HEK293 (cell line): ENCODE measurements around the gene ERCC5.

Source experiments
- CTCF ChIA-PET: fragments of 350-600 bp; formaldehyde crosslinking; extraction: SDS; loops from one replicate; lab custom pipeline; 2021; ENCODE audit warnings: antibody characterized with exemption; lab: Yijun Ruan, JAX
- POLR2A ChIA-PET: fragments of 300-600 bp; formaldehyde crosslinking; extraction: SDS; loops from one replicate; lab custom pipeline; 2020; ENCODE audit warnings: antibody characterized with exemption, inconsistent platforms; lab: Yijun Ruan, JAX
- H3K27ac ChIP-seq: fragments of 200-500 bp; sonication (Bioruptor generic); 2 replicates; pipeline ENCODE4 v1.5.1; 2014; ENCODE audit warnings: low read depth, low read length, control low read depth, inconsistent platforms; ENCODE audit errors: extremely low read depth
- H3K36me3 ChIP-seq, 2 experiments: fragments of 200-500 bp in 1 of 2; sonication (Bioruptor generic) in 1 of 2; 1 replicate in 1 of 2; 2 replicates in 1 of 2; pipeline ENCODE4 v1.5.1; 2014 to 2017; ENCODE audit warnings: inconsistent platforms in 2 of 2, low read length in 2 of 2; ENCODE audit not compliant: control insufficient read depth in 2 of 2, insufficient read depth in 1 of 2
- H3K4me1 ChIP-seq: fragments of 200-500 bp; sonication (Bioruptor generic); 2 replicates; pipeline ENCODE4 v1.5.1; 2014; ENCODE audit warnings: mild to moderate bottlenecking, low read length, inconsistent platforms; ENCODE audit not compliant: control insufficient read depth, insufficient read depth
- H3K4me3 ChIP-seq: 2 replicates; pipeline ENCODE4 v1.5.1; 2011; ENCODE audit warnings: low read depth, mild to moderate bottlenecking, control low read depth, low read length, moderate library complexity
- H3K9me3 ChIP-seq: fragments of 200-500 bp; sonication (Bioruptor generic); 2 replicates; pipeline ENCODE4 v1.5.1; 2014; ENCODE audit warnings: low read depth, low read length, inconsistent platforms; ENCODE audit not compliant: control insufficient read depth, insufficient read depth
- CTCF ChIP-seq: fragments of 450-650 bp; formaldehyde crosslinking; IDR thresholded peaks from 2 replicates; pipeline ENCODE4 v1.5.1; 2016; ENCODE audit warnings: missing biosample characterization, missing genetic modification characterization
- GFI1B ChIP-seq: fragments of 450-650 bp; formaldehyde crosslinking; IDR thresholded peaks from 2 replicates; pipeline ENCODE4 v1.5.1; 2016; ENCODE audit warnings: missing biosample characterization, missing genetic modification characterization
- INSM2 ChIP-seq: fragments of 450-650 bp; formaldehyde crosslinking; IDR thresholded peaks from 2 replicates; pipeline ENCODE4 v1.5.1; 2016; ENCODE audit warnings: missing biosample characterization, missing genetic modification characterization
- MEIS1 ChIP-seq: sonication (generic); formaldehyde crosslinking; IDR thresholded peaks from 2 replicates; pipeline ENCODE4 v1.8.1; 2022; ENCODE audit warnings: missing genetic modification reagents, mild to moderate bottlenecking, borderline replicate concordance
- OVOL3 ChIP-seq: fragments of 450-650 bp; formaldehyde crosslinking; IDR thresholded peaks from 2 replicates; pipeline ENCODE4 v1.5.1; 2016; ENCODE audit warnings: missing biosample characterization, missing genetic modification characterization
- PRDM4 ChIP-seq: fragments of 450-650 bp; formaldehyde crosslinking; IDR thresholded peaks from 2 replicates; pipeline ENCODE4 v1.5.1; 2017; ENCODE audit warnings: missing biosample characterization, missing genetic modification characterization
- SP2 ChIP-seq: fragments of 450-650 bp; formaldehyde crosslinking; IDR thresholded peaks from 2 replicates; pipeline ENCODE4 v1.5.1; 2016; ENCODE audit warnings: missing biosample characterization, missing genetic modification characterization
- TRIM28 ChIP-seq: IDR thresholded peaks from 2 replicates; pipeline ENCODE4 v1.6.1; 2011; ENCODE audit warnings: low read length, control low read depth, borderline replicate concordance
- ZNF133 ChIP-seq: fragments of 450-650 bp; formaldehyde crosslinking; IDR thresholded peaks from 2 replicates; pipeline ENCODE4 v1.5.1; 2016; ENCODE audit warnings: missing biosample characterization, missing genetic modification characterization
- ZNF157 ChIP-seq: fragments of 450-650 bp; formaldehyde crosslinking; IDR thresholded peaks from 2 replicates; pipeline ENCODE4 v1.5.1; 2016; ENCODE audit warnings: missing biosample characterization, missing genetic modification characterization
- ZNF2 ChIP-seq: fragments of 450-650 bp; formaldehyde crosslinking; IDR thresholded peaks from 2 replicates; pipeline ENCODE4 v1.5.1; 2016; ENCODE audit warnings: missing biosample characterization, missing genetic modification characterization
- ZNF280C ChIP-seq: fragments of 450-650 bp; formaldehyde crosslinking; IDR thresholded peaks from 2 replicates; pipeline ENCODE4 v1.5.1; 2016; ENCODE audit warnings: missing biosample characterization, missing genetic modification characterization
- ZNF341 ChIP-seq: fragments of 450-650 bp; formaldehyde crosslinking; IDR thresholded peaks from 2 replicates; pipeline ENCODE4; 2016; ENCODE audit warnings: low read depth, missing biosample characterization, missing genetic modification characterization
- ZNF416 ChIP-seq: fragments of 450-650 bp; formaldehyde crosslinking; IDR thresholded peaks from 2 replicates; pipeline ENCODE4 v1.5.1; 2016; ENCODE audit warnings: missing biosample characterization, missing genetic modification characterization
- ZNF426 ChIP-seq: fragments of 450-650 bp; formaldehyde crosslinking; IDR thresholded peaks from 2 replicates; pipeline ENCODE4 v1.5.1; 2017; ENCODE audit warnings: missing biosample characterization, missing genetic modification characterization, mild to moderate bottlenecking, inconsistent platforms, moderate library complexity
- ZNF433 ChIP-seq: fragments of 450-650 bp; formaldehyde crosslinking; IDR thresholded peaks from 2 replicates; pipeline ENCODE4 v1.5.1; 2016; ENCODE audit warnings: missing biosample characterization, missing genetic modification characterization, low read depth
- ZNF449 ChIP-seq: fragments of 450-650 bp; formaldehyde crosslinking; IDR thresholded peaks from 2 replicates; pipeline ENCODE4 v1.5.1; 2017; ENCODE audit warnings: missing biosample characterization, mild to moderate bottlenecking, missing genetic modification characterization, moderate library complexity
- ZNF660 ChIP-seq: fragments of 450-650 bp; IDR thresholded peaks from 2 replicates; pipeline ENCODE4 v1.5.1; 2018; ENCODE audit warnings: missing biosample characterization, mild to moderate bottlenecking, missing genetic modification characterization
- ZNF670 ChIP-seq: fragments of 450-650 bp; formaldehyde crosslinking; IDR thresholded peaks from 2 replicates; pipeline ENCODE4 v1.5.1; 2016; ENCODE audit warnings: missing biosample characterization, missing genetic modification characterization, low read depth
- ZNF677 ChIP-seq: fragments of 450-650 bp; IDR thresholded peaks from 2 replicates; pipeline ENCODE4 v1.5.0; 2018; ENCODE audit warnings: missing biosample characterization, mild to moderate bottlenecking, missing genetic modification characterization, moderate library complexity

ERCC5 gene

GRCh38 chr13:102817241-102817640 lies 28.6 kb upstream of the ERCC5 start:
- CTCF ChIA-PET, result no interaction called here
- no peak overlapping the region for H3K27ac ChIP-seq
- 0 out of 2 replicates have a peak, but pooled peaks cover 2% of the 10 kb centered on the region for H3K4me1 ChIP-seq
- no peaks in the 10 kb centered on the region for H3K9me3 ChIP-seq
- POLR2A ChIA-PET, result no interaction called here
- peaks cover 0 to 37% of the 10 kb centered on the region in 2 experiments; a peak in 1 of 3 replicates for H3K36me3 ChIP-seq
- TF ChIP-seq ZNF670 (no peak), SP2 (tag by site-specific recombination) (no peak), TRIM28 (no peak), ZNF433 (tag by site-specific recombination) (no peak), CTCF (tag by site-specific recombination) (no peak), ZNF341 (no peak), ZNF2 (tag by site-specific recombination) (no peak), ZNF677 (no peak), ZNF157 (tag by site-specific recombination) (no peak), OVOL3 (no peak), ZNF280C (tag by site-specific recombination) (no peak), ZNF416 (tag by site-specific recombination) (no peak), ZNF449 (tag by site-specific recombination) (no peak), INSM2 (tag by site-specific recombination) (no peak), ZNF133 (no peak), ZNF660 (tag by site-specific recombination) (no peak), PRDM4 (no peak), ZNF426 (tag by site-specific recombination) (no peak), GFI1B (no peak), MEIS1 (CRISPR knock-in tag) (no peak)
- H3K4me3 ChIP-seq, result no peak overlapping the region
